Mucosa of descending colon (tissue), 3 donors: ENCODE results near the gene HES7. TPM values are rescaled to one million over a fixed set of nuclear protein-coding genes. Genes with fewer than 3 reads are reported as not detected.

ENCODE experiments used
- ATAC-seq: fragments of 200-7000 bp; cut with Tn5 transposase; one replicate; pipeline ENCODE4 v1.9.1; 2020; ENCODE audit warnings: mild to moderate bottlenecking, moderate library complexity
- DNase-seq, 3 donors: peaks; one replicate each; pipeline ENCODE4 v3.0.0-alpha.2; 2020
- H3K36me3 ChIP-seq: fragments of 200-600 bp; one replicate; pipeline ENCODE4 v1.8.0; 2021; ENCODE audit warnings: low read depth, mild to moderate bottlenecking
- H3K4me1 ChIP-seq: fragments of 200-600 bp; one replicate; pipeline ENCODE4 v1.8.0; 2021; ENCODE audit warnings: low read depth, mild to moderate bottlenecking
- H3K4me3 ChIP-seq: fragments of 200-600 bp; one replicate; pipeline ENCODE4 v1.8.0; 2021; ENCODE audit warnings: mild to moderate bottlenecking
- H3K9me3 ChIP-seq: fragments of 200-600 bp; one replicate; pipeline ENCODE4 v1.8.0; 2021; ENCODE audit warnings: mild to moderate bottlenecking
- CTCF ChIP-seq: fragments of 200-600 bp; IDR thresholded peaks from one replicate; pipeline ENCODE4 v1.8.0; 2022; ENCODE audit warnings: antibody characterized with exemption, mild to moderate bottlenecking
- intact Hi-C, 2 donors: fragments of 100-400 bp; cut with DNase I in 1 of 2; cut with micrococcal nuclease in 1 of 2; formaldehyde crosslinking; loops; one replicate each; pipeline versions ENCODE4 v1.11.0 to v1.11.1; 2022; cut with DNase I, micrococcal nuclease
- total RNA-seq, 3 donors: library from RNA; stranded (reverse); fragmentation: NEBNext Ultra II Directional in 2 of 3; extraction: Animal tissue kit (Norgen Biotek cat#: 25700) in 2 of 3; gene quantifications; one replicate each; pipeline versions ENCODE4 v1.2.1 to v1.2.4, GENCODE V29; 2021 to 2023
- donor health status: DM: no; HTN: no; CAD: no; lungs with moderate emphysema.
- donor health status: DM: no; HTN: no; CAD: no.
- donor health status: DM: no; HTN: yes; CAD: no.

Gene HES7
- total RNA-seq, 3 donors from 2014 or later: 0.28 TPM; not detected in 2

GRCh38 chr17:8124350-8125153 lies 646 bp upstream of the HES7 start:
- intact Hi-C loops: no loop called here
- peak in 1 of 3 donors; percentile 27 for DNase-seq
- H3K4me1 ChIP-seq: peaks cover 62% of the 10 kb centered on the region

GRCh38 chr17:8122924-8123694 lies 797 bp downstream of the HES7 start:
- no peaks in the 10 kb centered on the region for H3K36me3 ChIP-seq
- TF ChIP-seq CTCF: no peak
- intact Hi-C loops: no loop called here
- H3K4me1 ChIP-seq: peaks cover 67% of the 10 kb centered on the region
- no peak overlapping the region for H3K4me3 ChIP-seq
- no peak for ATAC-seq
- H3K9me3 ChIP-seq: no peaks in the 10 kb centered on the region
- DNase-seq: peak in 2 of 3 donors; percentile 44 to 61

More at GRCh38 chr17:8124350-8125153, 646 bp upstream of the HES7 start:
- no peaks in the 10 kb centered on the region for H3K36me3 ChIP-seq
- ATAC-seq: no peak
- no peaks in the 10 kb centered on the region for H3K9me3 ChIP-seq
- TF ChIP-seq CTCF: no peak
- H3K4me3 ChIP-seq: no peak overlapping the region

GRCh38 chr17:8122422-8122923 lies 1.4 kb downstream of the HES7 start:
- Histone ChIP-seq H3K4me1 (peaks cover 73% of the 10 kb centered on the region), H3K9me3 (no peaks in the 10 kb centered on the region), H3K4me3 (no peak overlapping the region), H3K36me3 (no peaks in the 10 kb centered on the region)
- peak in 1 of 3 donors; percentile 44 for DNase-seq
- no peak for ATAC-seq
- TF ChIP-seq CTCF: no peak
- intact Hi-C loops: no loop called here

- Histone ChIP-seq H3K4me1 (peaks cover 71% of the 10 kb centered on the region), H3K4me3 (no peak overlapping the region), H3K9me3 (no peaks in the 10 kb centered on the region), H3K36me3 (no peaks in the 10 kb centered on the region)
- intact Hi-C loops: no loop called here
- peak; percentile 20 for ATAC-seq
- TF ChIP-seq CTCF: no peak
- DNase-seq: peak; percentile 57 to 77 (median 75)
These were observed 2.1 kb downstream of the HES7 start for GRCh38 chr17:8121681-8122421.

- Histone ChIP-seq H3K4me3 (no peak overlapping the region), H3K9me3 (no peaks in the 10 kb centered on the region), H3K4me1 (peaks cover 70% of the 10 kb centered on the region), H3K36me3 (no peaks in the 10 kb centered on the region)
- intact Hi-C loops: no loop called here
- no peak for TF ChIP-seq CTCF
- ATAC-seq (no peak), DNase-seq (peak in 1 of 3 donors; percentile 63)
These were observed 2.6 kb downstream of the HES7 start for GRCh38 chr17:8121407-8121680.
